OCI-LY3 (cell line): ENCODE data around the gene LONP1.

ENCODE experiments used
- H2AFZ ChIP-seq: fragments of 200-600, 300-600 bp; shearing (Covaris generic); 2 replicates; pipeline ENCODE4 v1.6.0; 2014; ENCODE audit warnings: antibody characterized with exemption, low read depth, low read length
- H3K27ac ChIP-seq: fragments of 200-600, 300-600 bp; sonication (generic); 2 replicates; pipeline ENCODE4 v1.5.1; 2014; ENCODE audit warnings: mild to moderate bottlenecking, low read length, moderate library complexity, mixed read lengths
- H3K27me3 ChIP-seq: fragments of 200-600, 300-600 bp; sonication (generic); 2 replicates; pipeline ENCODE4 v1.6.1; 2014; ENCODE audit warnings: low read depth, low read length, mixed read lengths
- H3K36me3 ChIP-seq: fragments of 200-600, 300-600 bp; sonication (generic); replicated peaks from 2 replicates; pipeline ENCODE3; 2014; ENCODE audit warnings: low read depth, low read length, mixed read lengths
- H3K4me1 ChIP-seq: fragments of 300-600, 200-600 bp; sonication (generic); 2 replicates; pipeline ENCODE4 v1.6.1; 2014; ENCODE audit warnings: low read length, mixed read lengths
- H3K4me2 ChIP-seq: fragments of 200-600, 300-600 bp; sonication (generic); 2 replicates; pipeline ENCODE4 v1.6.1; 2014; ENCODE audit warnings: low read length, mixed read lengths
- H3K4me3 ChIP-seq: fragments of 300-600, 200-600 bp; sonication (generic); 2 replicates; pipeline ENCODE4 v1.5.1; 2014; ENCODE audit warnings: antibody characterized with exemption, mild to moderate bottlenecking, low read length, moderate library complexity
- H3K79me2 ChIP-seq: fragments of 300-600, 200-600 bp; shearing (Covaris generic); 2 replicates; pipeline ENCODE4 v1.6.1; 2014; ENCODE audit warnings: mild to moderate bottlenecking, low read length, mixed read lengths
- H3K9ac ChIP-seq: fragments of 300-600, 200-600 bp; shearing (Covaris generic); 2 replicates; pipeline ENCODE4 v1.6.0; 2014; ENCODE audit warnings: mild to moderate bottlenecking, low read length, moderate library complexity
- H3K9me3 ChIP-seq: fragments of 200-600, 300-600 bp; shearing (Covaris generic); 2 replicates; pipeline ENCODE4 v1.6.1; 2014; ENCODE audit warnings: low read length, mixed read lengths; ENCODE audit not compliant: insufficient read depth
- H4K20me1 ChIP-seq: fragments of 200-600, 300-600 bp; sonication (generic); 2 replicates; pipeline ENCODE4 v1.6.1; 2016; ENCODE audit warnings: low read length, mixed read lengths; ENCODE audit not compliant: insufficient read depth
- EZH2phosphoT487 ChIP-seq: fragments of 200-600 bp; shearing (Covaris generic); IDR thresholded peaks from 2 replicates; pipeline ENCODE4 v1.6.1; 2018; ENCODE audit warnings: antibody characterized with exemption, mixed run types, low read depth
- TF ChIP-seq, protein P1 (sequence below): fragments of 200-600, 300-600 bp; sonication (generic); IDR thresholded peaks from 2 replicates; pipeline ENCODE4 v1.5.1; 2014; ENCODE audit warnings: antibody characterized with exemption, low read length, low read depth

Gene LONP1

DNA sequence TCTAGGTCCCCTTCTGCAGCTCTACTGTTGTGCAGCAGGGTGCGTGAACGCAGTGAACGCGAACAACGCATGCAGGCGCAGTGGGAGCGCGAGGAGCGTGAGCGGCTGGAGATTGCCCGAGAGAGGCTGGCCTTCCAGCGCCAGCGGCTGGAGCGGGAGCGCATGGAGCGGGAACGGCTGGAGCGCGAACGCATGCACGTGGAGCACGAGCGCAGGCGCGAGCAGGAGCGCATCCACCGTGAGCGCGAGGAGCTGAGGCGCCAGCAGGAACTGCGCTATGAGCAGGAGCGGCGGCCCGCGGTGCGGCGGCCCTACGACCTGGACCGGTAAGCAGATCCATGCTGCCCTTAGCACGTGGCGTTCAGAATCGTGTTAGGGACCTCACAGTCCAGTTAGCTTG, 58.5 kb downstream of the LONP1 start:
- H3K4me1 ChIP-seq = no peaks in the 10 kb centered on the region
- 0 out of 2 replicates have a peak, but pooled peaks cover 2% of the 10 kb centered on the region for H4K20me1 ChIP-seq
- H3K9ac ChIP-seq = no peak overlapping the region
- no peaks in the 10 kb centered on the region for H3K27me3 ChIP-seq
- H3K27ac ChIP-seq = no peak overlapping the region
- H3K79me2 ChIP-seq = peaks cover 21% of the 10 kb centered on the region; the same call in 1 of the 2 replicates
- H3K4me2 ChIP-seq = no peak overlapping the region
- TF ChIP-seq EZH2phosphoT487 = no peak
- TF ChIP-seq, protein P1, sequence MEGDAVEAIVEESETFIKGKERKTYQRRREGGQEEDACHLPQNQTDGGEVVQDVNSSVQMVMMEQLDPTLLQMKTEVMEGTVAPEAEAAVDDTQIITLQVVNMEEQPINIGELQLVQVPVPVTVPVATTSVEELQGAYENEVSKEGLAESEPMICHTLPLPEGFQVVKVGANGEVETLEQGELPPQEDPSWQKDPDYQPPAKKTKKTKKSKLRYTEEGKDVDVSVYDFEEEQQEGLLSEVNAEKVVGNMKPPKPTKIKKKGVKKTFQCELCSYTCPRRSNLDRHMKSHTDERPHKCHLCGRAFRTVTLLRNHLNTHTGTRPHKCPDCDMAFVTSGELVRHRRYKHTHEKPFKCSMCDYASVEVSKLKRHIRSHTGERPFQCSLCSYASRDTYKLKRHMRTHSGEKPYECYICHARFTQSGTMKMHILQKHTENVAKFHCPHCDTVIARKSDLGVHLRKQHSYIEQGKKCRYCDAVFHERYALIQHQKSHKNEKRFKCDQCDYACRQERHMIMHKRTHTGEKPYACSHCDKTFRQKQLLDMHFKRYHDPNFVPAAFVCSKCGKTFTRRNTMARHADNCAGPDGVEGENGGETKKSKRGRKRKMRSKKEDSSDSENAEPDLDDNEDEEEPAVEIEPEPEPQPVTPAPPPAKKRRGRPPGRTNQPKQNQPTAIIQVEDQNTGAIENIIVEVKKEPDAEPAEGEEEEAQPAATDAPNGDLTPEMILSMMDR = no peak
- H3K9me3 ChIP-seq = no peaks in the 10 kb centered on the region
- H3K36me3 ChIP-seq = peaks cover 63% of the 10 kb centered on the region
- no peak overlapping the region for H2AFZ ChIP-seq
- H3K4me3 ChIP-seq = no peak overlapping the region

DNA sequence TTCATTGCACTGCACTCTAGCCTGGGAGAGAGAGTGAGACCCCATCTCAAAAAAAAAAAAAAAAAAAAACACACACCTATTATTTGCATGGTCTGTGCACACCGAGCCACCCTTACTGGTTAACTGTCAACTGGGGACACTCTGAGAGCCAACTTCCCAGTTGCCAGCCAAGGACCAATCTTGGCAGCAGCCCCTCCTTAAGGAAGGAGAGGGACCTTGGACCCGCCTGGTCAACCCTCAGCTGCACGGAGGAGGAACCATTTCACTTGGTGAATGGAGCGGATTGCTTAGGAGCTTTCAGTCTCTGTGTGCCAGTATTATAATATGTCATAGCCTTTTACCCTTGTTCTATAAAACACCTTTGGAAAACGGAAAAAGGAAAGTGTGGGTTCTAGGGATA, 64.5 kb downstream of the LONP1 start:
- Histone ChIP-seq H3K79me2 (peaks cover 43% of the 10 kb centered on the region; the same call in 1 of the 2 replicates), H3K4me2 (no peak overlapping the region)
- TF ChIP-seq, protein P1 = no peak
- no peak for TF ChIP-seq EZH2phosphoT487

DNA sequence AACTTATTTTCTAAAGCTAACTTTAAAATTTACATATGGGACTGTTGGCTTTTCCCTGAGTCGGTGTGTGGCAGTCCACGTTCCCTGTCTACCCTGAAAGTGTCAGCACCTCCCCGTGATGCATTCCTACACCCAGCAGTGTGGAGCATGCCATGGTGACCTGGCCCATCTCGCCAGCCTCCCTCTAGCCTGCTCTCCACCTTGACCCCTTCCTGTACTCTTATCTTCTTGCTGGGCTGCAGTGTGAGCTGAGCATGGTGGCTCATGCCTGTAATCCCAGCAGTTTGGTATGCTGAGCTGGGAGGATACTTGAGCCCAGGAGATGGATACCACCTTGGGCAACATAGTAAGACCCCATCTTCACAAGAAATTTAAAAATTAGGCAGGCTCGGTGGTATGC, 65.0 kb downstream of the LONP1 start:
- Histone ChIP-seq H3K79me2 (peaks cover 46% of the 10 kb centered on the region), H3K9me3 (no peaks in the 10 kb centered on the region), H3K4me2 (no peak overlapping the region), H3K27me3 (no peaks in the 10 kb centered on the region), H3K4me1 (no peaks in the 10 kb centered on the region), H2AFZ (no peak overlapping the region), H3K36me3 (peaks cover 74% of the 10 kb centered on the region), H3K27ac (no peak overlapping the region), H3K9ac (no peak overlapping the region), H3K4me3 (no peak overlapping the region), H4K20me1 (peaks cover 3% of the 10 kb centered on the region; the same call in 1 of the 2 replicates)
- TF ChIP-seq, protein P1 = no peak
- TF ChIP-seq EZH2phosphoT487 = no peak

More for the DNA sequence above, 64.5 kb downstream of the LONP1 start:
- Histone ChIP-seq H3K9me3 (no peaks in the 10 kb centered on the region), H3K4me1 (no peaks in the 10 kb centered on the region), H2AFZ (no peak overlapping the region), H3K4me3 (no peak overlapping the region), H3K27ac (no peak overlapping the region), H3K36me3 (peaks cover 71% of the 10 kb centered on the region), H3K27me3 (no peaks in the 10 kb centered on the region), H4K20me1 (peaks cover 3% of the 10 kb centered on the region; the same call in 1 of the 2 replicates), H3K9ac (no peak overlapping the region)

DNA sequence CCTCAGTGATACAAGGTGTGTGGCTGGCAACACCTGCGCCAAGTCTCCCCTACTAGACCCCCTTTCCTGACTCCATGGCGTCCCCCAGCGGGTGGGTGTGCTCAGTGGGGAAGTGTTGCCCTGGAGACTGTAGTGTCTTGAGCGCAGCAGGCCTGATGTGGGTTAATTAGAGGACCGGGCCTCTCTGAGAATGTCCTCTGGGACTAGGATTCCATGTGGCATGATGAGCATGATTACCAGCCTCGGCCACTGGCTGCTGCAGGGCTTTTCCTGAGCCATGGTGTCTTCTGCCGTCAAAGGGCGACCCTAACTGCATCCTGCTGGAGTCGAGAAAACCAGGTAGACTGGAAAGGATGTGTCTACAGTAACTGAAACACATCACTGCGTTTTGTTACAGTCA, 67.7 kb downstream of the LONP1 start:
- peaks cover 56% of the 10 kb centered on the region for H3K79me2 ChIP-seq
- no peaks in the 10 kb centered on the region for H3K4me1 ChIP-seq
- H3K9ac ChIP-seq = no peak overlapping the region
- TF ChIP-seq, protein P1 = no peak
- TF ChIP-seq EZH2phosphoT487 = no peak
- H3K4me2 ChIP-seq = no peak overlapping the region
- H3K4me3 ChIP-seq = no peak overlapping the region
- H3K27me3 ChIP-seq = no peaks in the 10 kb centered on the region
- H3K27ac ChIP-seq = no peak overlapping the region
- no peaks in the 10 kb centered on the region for H3K9me3 ChIP-seq
- peaks cover 77% of the 10 kb centered on the region for H3K36me3 ChIP-seq
- peaks cover 9% of the 10 kb centered on the region for H4K20me1 ChIP-seq
- no peak overlapping the region for H2AFZ ChIP-seq
